Upper lobe of left lung (tissue), 4 donors: ENCODE measurements around the gene ME1.

Experiments used
- CTCF ChIP-seq, 6 experiments: fragments of 450-650 bp in 4 of 6; fragments of 200-600 bp in 2 of 6; sonication (generic) in 2 of 6; IDR thresholded peaks; one replicate each; pipeline ENCODE4 v1.5.1; 2016 to 2019; ENCODE audit warnings: antibody characterized with exemption in 6 of 6
- POLR2A ChIP-seq, 4 donors: fragments of 450-650 bp; IDR thresholded peaks; one replicate each; pipeline ENCODE4 v1.5.1; 2016 to 2017; ENCODE audit warnings: antibody characterized with exemption in 4 of 4, mild to moderate bottlenecking in 2 of 4

- TF ChIP-seq CTCF (IDR thresholded peaks at IDR 0.05) (no peak), POLR2A (IDR thresholded peaks at IDR 0.05) (no peak)
These were observed 45.4 kb downstream of the ME1 start for GRCh38 chr6:83385473-83385872.
